Esophagus muscularis mucosa (tissue), 4 donors: ENCODE results near the gene CPT1C.

Experiments
- CTCF ChIP-seq, 3 experiments: fragments of 200-600 bp in 2 of 3; fragments of 450-650 bp in 1 of 3; sonication (generic) in 2 of 3; IDR thresholded peaks; one replicate each; pipeline ENCODE4 v1.5.1; 2017 to 2019; ENCODE audit warnings: antibody characterized with exemption in 3 of 3, mild to moderate bottlenecking in 2 of 3, moderate library complexity in 1 of 3
- EP300 ChIP-seq: sonication (generic); formaldehyde crosslinking; IDR thresholded peaks from one replicate; pipeline ENCODE4 v1.6.1; 2017; ENCODE audit warnings: antibody characterized with exemption
- POLR2A ChIP-seq: fragments of 450-650 bp; IDR thresholded peaks from one replicate; pipeline ENCODE4 v1.6.1; 2017; ENCODE audit warnings: antibody characterized with exemption, moderate library complexity, mild to moderate bottlenecking, low read depth

- no peak for TF ChIP-seq CTCF (IDR thresholded peaks at IDR 0.05)
- TF ChIP-seq POLR2A: no peak
- no peak for TF ChIP-seq EP300
These were observed 58.3 kb downstream of the CPT1C start for GRCh38 chr19:49749055-49749716.
